ENCODE data around the gene LRRD1. TPM values are rescaled to one million over a fixed set of nuclear protein-coding genes. Genes with fewer than 3 reads are reported as not detected.
"Not testable (repeated sequence)": the region's sequence is repeated elsewhere in the genome, so short reads cannot be mapped to it uniquely, and the experiment has no call there.

The LRRD1 gene
- total and polyA plus RNA-seq, 2 of the 4 experiments (the other 2 are of a cell fraction): under 0.01 to 0.02 TPM

DNA sequence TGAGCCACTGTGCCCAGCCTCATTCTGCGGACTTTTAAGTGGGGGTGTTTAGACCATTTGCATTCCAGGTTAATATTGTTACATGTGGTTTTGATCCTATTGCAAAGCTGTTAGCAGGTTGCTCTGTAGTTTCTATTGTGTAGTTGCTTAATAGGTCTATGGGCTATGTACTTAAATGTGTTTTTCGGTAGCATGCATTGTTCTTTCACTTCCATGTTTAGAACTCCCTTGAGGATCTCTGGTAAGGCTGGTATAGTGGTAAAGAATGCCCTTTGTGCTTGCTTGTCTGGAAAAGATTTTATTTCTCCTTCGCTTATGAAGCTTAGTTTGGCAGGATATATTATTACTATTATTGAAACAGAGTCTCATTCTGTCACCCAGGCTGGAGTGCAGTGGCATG is 13.4 kb upstream of the LRRD1 start:
- Histone ChIP-seq H3K4me1 (ENCODE audit: control insufficient read depth, insufficient read depth, low read length) (no peaks in the 10 kb centered on the region), H3K27me3 (ENCODE audit: control insufficient read depth, insufficient read depth, low read length) (no peaks in the 10 kb centered on the region), H3K9me1 (ENCODE audit: insufficient read depth, low read length) (no peaks in the 10 kb centered on the region), H4K20me1 (ENCODE audit: insufficient read depth, low read length) (no peaks in the 10 kb centered on the region), H3K27ac (ENCODE audit: insufficient read depth, low read length) (no peak overlapping the region), H3K9me3 (ENCODE audit: control insufficient read depth, insufficient read depth, low read length) (peaks cover 13% of the 10 kb centered on the region), H4K91ac (ENCODE audit: insufficient read depth, low read depth, low read length) (no peak overlapping the region), H2AFZ (replicated peaks; ENCODE audit: low read length, poor library complexity) (no peak overlapping the region), H2AK5ac (ENCODE audit: low read depth, low read length) (no peak overlapping the region), H2BK120ac (ENCODE audit: low read depth, low read length) (no peak overlapping the region), H4K8ac (ENCODE audit: low read depth in 2 of 2, low read length in 2 of 2) (no peak overlapping the region), H3K4me3 (ENCODE audit: insufficient read depth, low read depth, low read length) (no peak overlapping the region), H2BK20ac (ENCODE audit: low read depth, low read length) (no peak overlapping the region), H3K18ac (ENCODE audit: low read depth, low read length) (no peak overlapping the region), H3K14ac (replicated peaks; ENCODE audit: low read depth, low read length) (no peak overlapping the region), H2BK15ac (ENCODE audit: low read depth, low read length) (no peak overlapping the region), H3K9ac (ENCODE audit: low read depth, low read length) (no peak overlapping the region), H3K4me2 (ENCODE audit: low read depth, low read length) (no peak overlapping the region), H2BK5ac (ENCODE audit: low read depth, low read length, poor library complexity, severe bottlenecking) (no peak overlapping the region), H3K23ac (ENCODE audit: low read depth, low read length) (no peak overlapping the region), H3K36me3 (ENCODE audit: control insufficient read depth, insufficient read depth, low read length) (0 out of 2 replicates have a peak, but pooled peaks cover 2% of the 10 kb centered on the region), H3K56ac (ENCODE audit: extremely low read depth, insufficient read depth, low read length) (no peak overlapping the region), H3K79me1 (ENCODE audit: low read depth in 1 of 2, low read length in 2 of 2) (no peaks in the 10 kb centered on the region), H2AK9ac (replicated peaks; ENCODE audit: low read depth, low read length, poor library complexity) (no peak overlapping the region), H3K4ac (ENCODE audit: low read depth, low read length) (no peak overlapping the region), H4K5ac (ENCODE audit: low read depth, low read length) (no peak overlapping the region)
- intact Hi-C loops (cut with micrococcal nuclease) (no loop called here), dilution Hi-C loops (cut with HindIII; ENCODE audit: low sequenced_read_pairs, unreplicated experiment) (no loop called here), in situ Hi-C loops (cut with MboI; ENCODE audit: low sequenced_read_pairs) (no loop called here)
- BruUV-seq (replicated peaks): no TSS peak
- no peak for TF ChIP-seq POLR2A (IDR thresholded peaks at IDR 0.05; ENCODE audit: low read depth, low read length)
- no peak for TF ChIP-seq NFE2L2 (IDR thresholded peaks at IDR 0.05; ENCODE audit: low read depth, low read length)
- no peak for TF ChIP-seq MAZ (IDR thresholded peaks at IDR 0.05; ENCODE audit: borderline replicate concordance, low read depth, low read length)
- TF ChIP-seq, protein P1, sequence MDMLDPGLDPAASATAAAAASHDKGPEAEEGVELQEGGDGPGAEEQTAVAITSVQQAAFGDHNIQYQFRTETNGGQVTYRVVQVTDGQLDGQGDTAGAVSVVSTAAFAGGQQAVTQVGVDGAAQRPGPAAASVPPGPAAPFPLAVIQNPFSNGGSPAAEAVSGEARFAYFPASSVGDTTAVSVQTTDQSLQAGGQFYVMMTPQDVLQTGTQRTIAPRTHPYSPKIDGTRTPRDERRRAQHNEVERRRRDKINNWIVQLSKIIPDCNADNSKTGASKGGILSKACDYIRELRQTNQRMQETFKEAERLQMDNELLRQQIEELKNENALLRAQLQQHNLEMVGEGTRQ (IDR thresholded peaks at IDR 0.05; ENCODE audit: low read depth, low read length): no peak
- TF ChIP-seq MXI1 (IDR thresholded peaks at IDR 0.05; ENCODE audit: borderline replicate concordance, low read depth, low read length): no peak
- TF ChIP-seq, protein P2, sequence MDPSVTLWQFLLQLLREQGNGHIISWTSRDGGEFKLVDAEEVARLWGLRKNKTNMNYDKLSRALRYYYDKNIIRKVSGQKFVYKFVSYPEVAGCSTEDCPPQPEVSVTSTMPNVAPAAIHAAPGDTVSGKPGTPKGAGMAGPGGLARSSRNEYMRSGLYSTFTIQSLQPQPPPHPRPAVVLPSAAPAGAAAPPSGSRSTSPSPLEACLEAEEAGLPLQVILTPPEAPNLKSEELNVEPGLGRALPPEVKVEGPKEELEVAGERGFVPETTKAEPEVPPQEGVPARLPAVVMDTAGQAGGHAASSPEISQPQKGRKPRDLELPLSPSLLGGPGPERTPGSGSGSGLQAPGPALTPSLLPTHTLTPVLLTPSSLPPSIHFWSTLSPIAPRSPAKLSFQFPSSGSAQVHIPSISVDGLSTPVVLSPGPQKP (IDR thresholded peaks at IDR 0.05; ENCODE audit: borderline replicate concordance, low read depth, low read length): no peak
- DNase-seq (no peak), ATAC-seq (ENCODE audit: low read depth) (no peak)
- CTCF ChIA-PET: no interaction called here
- POLR2A ChIA-PET (ENCODE audit: unreplicated experiment): no interaction called here
- WGBS, 2 experiments (ENCODE audit: extremely low coverage in 2 of 2, insufficient read length in 1 of 2): 100% methylated on average over 1 of the region's 3 CpGs; no CpG with 5 or more reads in 1 of the 2 experiments

DNA sequence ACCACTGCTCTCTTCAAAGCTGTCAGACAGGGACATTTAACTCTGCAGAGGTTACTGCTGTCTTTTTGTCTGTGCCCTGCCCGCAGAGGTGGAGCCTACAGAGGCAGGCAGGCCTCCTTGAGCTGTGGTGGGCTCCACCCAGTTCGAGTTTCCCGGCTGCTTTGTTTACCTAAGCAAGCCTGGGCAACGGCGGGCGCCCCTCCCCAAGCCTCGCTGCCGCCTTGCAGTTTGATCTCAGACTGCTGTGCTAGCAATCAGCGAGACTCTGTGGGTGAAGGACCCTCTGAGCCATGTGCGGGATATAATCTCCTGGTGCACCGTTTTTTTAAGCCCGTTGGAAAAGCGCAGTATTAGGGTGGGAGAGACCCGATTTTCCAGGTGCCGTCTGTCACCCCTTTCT is 10.3 kb upstream of the LRRD1 start:
- H2AFZ ChIP-seq (replicated peaks; ENCODE audit: low read length, poor library complexity); H3K36me3 ChIP-seq (ENCODE audit: control insufficient read depth, insufficient read depth, low read length); H4K91ac ChIP-seq (ENCODE audit: insufficient read depth, low read depth, low read length); H3K4me1 ChIP-seq (ENCODE audit: control insufficient read depth, insufficient read depth, low read length); H3K79me1 ChIP-seq (ENCODE audit: low read depth in 1 of 2, low read length in 2 of 2); H2BK20ac ChIP-seq (ENCODE audit: low read depth, low read length); H3K23ac ChIP-seq (ENCODE audit: low read depth, low read length); H3K4me3 ChIP-seq (ENCODE audit: insufficient read depth, low read depth, low read length); H4K20me1 ChIP-seq (ENCODE audit: insufficient read depth, low read length); H3K27ac ChIP-seq (ENCODE audit: insufficient read depth, low read length); BruUV-seq (replicated peaks); H2AK9ac ChIP-seq (replicated peaks; ENCODE audit: low read depth, low read length, poor library complexity); dilution Hi-C loops (cut with HindIII; ENCODE audit: low sequenced_read_pairs, unreplicated experiment); H3K9me1 ChIP-seq (ENCODE audit: insufficient read depth, low read length); intact Hi-C loops (cut with micrococcal nuclease); POLR2A ChIA-PET (ENCODE audit: unreplicated experiment); H4K8ac ChIP-seq (ENCODE audit: low read depth in 2 of 2, low read length in 2 of 2); H2AK5ac ChIP-seq (ENCODE audit: low read depth, low read length); H3K56ac ChIP-seq (ENCODE audit: extremely low read depth, insufficient read depth, low read length); in situ Hi-C loops (cut with MboI; ENCODE audit: low sequenced_read_pairs); H3K14ac ChIP-seq (replicated peaks; ENCODE audit: low read depth, low read length); H3K18ac ChIP-seq (ENCODE audit: low read depth, low read length); H3K4me2 ChIP-seq (ENCODE audit: low read depth, low read length); CTCF ChIA-PET; H4K5ac ChIP-seq (ENCODE audit: low read depth, low read length); H3K27me3 ChIP-seq (ENCODE audit: control insufficient read depth, insufficient read depth, low read length); H3K4ac ChIP-seq (ENCODE audit: low read depth, low read length); H2BK15ac ChIP-seq (ENCODE audit: low read depth, low read length); H2BK5ac ChIP-seq (ENCODE audit: low read depth, low read length, poor library complexity, severe bottlenecking); DNase-seq; H3K9ac ChIP-seq (ENCODE audit: low read depth, low read length); ATAC-seq (ENCODE audit: low read depth); H2BK120ac ChIP-seq (ENCODE audit: low read depth, low read length): not testable (repeated sequence)
- peaks cover 13% of the 10 kb centered on the region for H3K9me3 ChIP-seq (ENCODE audit: control insufficient read depth, insufficient read depth, low read length)
- WGBS, 2 experiments (ENCODE audit: extremely low coverage in 2 of 2, insufficient read length in 1 of 2): 93% methylated on average over 9 of the region's 15 CpGs; no CpG with 5 or more reads in 1 of the 2 experiments
